ENCODE measurements around the gene NCBP1. TPM values are rescaled to one million over a fixed set of nuclear protein-coding genes. Genes with fewer than 3 reads are reported as not detected.
A peak's percentile ranks its signal among the peaks of the same experiment; 100 is the strongest.

The NCBP1 gene
- total and polyA plus RNA-seq, 9 of the 15 experiments (the other 6 are each of a cell fraction or from before 2014, with no cell fraction given) = 29.4 to 69.7 (median 57.5) TPM

DNA sequence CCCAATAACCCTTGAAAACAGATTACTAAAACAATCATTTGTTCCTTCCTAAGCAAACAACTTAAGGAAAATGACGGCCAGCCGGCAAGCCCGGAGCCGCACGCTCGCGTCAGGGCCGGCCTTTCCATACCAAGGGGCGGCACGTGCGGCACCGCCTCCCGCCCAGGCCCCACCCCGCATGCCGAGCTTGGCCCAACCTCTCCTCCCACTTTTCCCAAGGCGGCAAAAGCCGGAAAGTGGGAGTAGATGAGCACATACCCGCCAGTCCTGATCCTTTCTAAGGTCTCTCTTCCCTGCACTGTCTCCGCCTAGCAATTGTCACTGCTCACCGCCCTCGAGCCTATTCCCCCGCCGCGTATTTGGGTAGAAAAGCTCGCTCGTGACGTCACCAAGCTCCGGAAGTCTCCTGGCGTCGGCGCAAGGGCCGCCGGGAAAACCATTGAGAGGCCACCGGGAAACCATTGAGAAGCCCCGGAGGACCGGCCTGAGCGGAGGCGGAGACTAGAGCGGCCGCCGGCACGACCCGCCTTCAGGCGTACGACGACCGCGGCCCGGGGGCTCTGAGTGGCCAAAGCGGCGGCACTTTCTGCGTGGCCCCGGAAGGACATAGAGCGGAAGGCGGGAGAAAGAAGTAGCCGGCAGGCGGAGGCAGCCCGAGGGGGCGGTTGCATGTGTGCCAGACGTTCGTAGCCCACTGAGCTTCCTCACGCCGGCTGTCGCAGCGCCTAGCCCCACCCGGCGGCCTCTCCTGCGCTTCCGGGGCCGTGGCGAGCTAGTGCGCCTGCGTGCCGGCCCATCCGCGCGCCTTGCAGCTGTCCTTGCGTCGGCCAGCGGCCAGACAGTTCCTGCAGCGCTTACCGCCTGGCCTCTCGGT lies at the start of gene NCBP1, which contains the start of gene TSTD2 (continued):
- TF ChIP-seq ZNF282 (CRISPR knock-in tag; IDR thresholded peaks at IDR 0.05) = no peak
- no peak for TF ChIP-seq ZNF3 (CRISPR knock-in tag; IDR thresholded peaks at IDR 0.05)
- TF ChIP-seq ZBTB7A (IDR thresholded peaks at IDR 0.05; ENCODE audit: borderline replicate concordance, control insufficient read depth, low read depth, low read length) = peak; percentile 90; the same call in 1 of the 2 replicates
- TF ChIP-seq DACH1 (IDR thresholded peaks at IDR 0.05; ENCODE audit: partially characterized antibody) = peak; percentile 19
- no peak for TF ChIP-seq THRAP3 (IDR thresholded peaks at IDR 0.05; ENCODE audit: borderline replicate concordance)
- TF ChIP-seq ZNF583 (CRISPR knock-in tag; IDR thresholded peaks at IDR 0.05) = peak; percentile 6; the same call in 1 of the 2 replicates
- peak in 1 of 3 experiments; percentile 60; a peak in 2 of 6 replicates for TF ChIP-seq ZBTB11 (CRISPR knock-in tag; IDR thresholded peaks at IDR 0.05)
- no peak for TF ChIP-seq TSC22D4 (tag; IDR thresholded peaks at IDR 0.05)
- TF ChIP-seq MAFF (IDR thresholded peaks at IDR 0.05; ENCODE audit: low read length) = no peak
- TF ChIP-seq CEBPG (CRISPR knock-in tag; IDR thresholded peaks at IDR 0.05) = peak; percentile 34; the same call in 1 of the 2 replicates
- TF ChIP-seq CEBPG (tag; conservative IDR thresholded peaks at IDR 0.05 in 1 of 2, IDR thresholded peaks at IDR 0.05 in 1 of 2) = no peak; a peak in 2 of 4 replicates
- TF ChIP-seq RCOR1 (IDR thresholded peaks at IDR 0.05; ENCODE audit: borderline replicate concordance in 1 of 2, low read depth in 2 of 2, low read length in 2 of 2) = peak in 1 of 2 experiments; percentile 3; a peak in 1 of 4 replicates
- TF ChIP-seq POLR2H (tag; IDR thresholded peaks at IDR 0.05; ENCODE audit: low read depth) = peak; percentile 89
- TF ChIP-seq HOXB6 (CRISPR knock-in tag; IDR thresholded peaks at IDR 0.05; ENCODE audit: borderline replicate concordance) = no peak
- TF ChIP-seq FOXK2 (conservative IDR thresholded peaks at IDR 0.05 in 1 of 2, IDR thresholded peaks at IDR 0.05 in 1 of 2; ENCODE audit: low read depth in 2 of 2) = peak; percentile 27 to 74; a peak in 1 of 4 replicates
- peak; percentile 73 for TF ChIP-seq PHF20 (IDR thresholded peaks at IDR 0.05; ENCODE audit: partially characterized antibody)
- no peak for TF ChIP-seq ZNF239 (CRISPR knock-in tag; IDR thresholded peaks at IDR 0.05)
- TF ChIP-seq ZNF699 (CRISPR knock-in tag; IDR thresholded peaks at IDR 0.05; ENCODE audit: insufficient replicate concordance) = no peak
- peak; percentile 95 for TF ChIP-seq GABPB1 (CRISPR knock-in tag; IDR thresholded peaks at IDR 0.05)
- no peak for TF ChIP-seq SMARCA5 (IDR thresholded peaks at IDR 0.05)
- no peak for TF ChIP-seq ESRRB (CRISPR knock-in tag; IDR thresholded peaks at IDR 0.05; ENCODE audit: borderline replicate concordance)
- TF ChIP-seq GATA2 (CRISPR knock-in tag; IDR thresholded peaks at IDR 0.05) = no peak
- TF ChIP-seq ZNF124 (CRISPR knock-in tag; IDR thresholded peaks at IDR 0.05) = no peak
- TF ChIP-seq HDAC3 (IDR thresholded peaks at IDR 0.05; ENCODE audit: borderline replicate concordance, partially characterized antibody) = peak; percentile 43
- TF ChIP-seq ZNF589 (CRISPR knock-in tag; IDR thresholded peaks at IDR 0.05; ENCODE audit: low read depth) = no peak; the same call in 1 of the 2 replicates
- TF ChIP-seq HCFC1 (IDR thresholded peaks at IDR 0.05; ENCODE audit: low read depth, low read length) = peak; percentile 75
